ENCODE measurements around the gene SYT7. TPM values are rescaled to one million over a fixed set of nuclear protein-coding genes. Genes with fewer than 3 reads are reported as not detected.

The SYT7 gene
- total and polyA plus RNA-seq, 2 of the 8 experiments (the other 6 are each of a cell fraction or from before 2014, with no cell fraction given): 9.6 to 10.5 TPM

- TF ChIP-seq BRCA1 (IDR thresholded peaks at IDR 0.05; ENCODE audit: low read depth, low read length): no peak
- TF ChIP-seq TBP (IDR thresholded peaks at IDR 0.05; ENCODE audit: low read depth, low read length): no peak
These were observed 70.5 kb downstream of the SYT7 start (continued) for GRCh38 chr11:61510166-61510919.

All from H1 (cell line).